ENCODE results near the gene LMAN1L.

LMAN1L gene

DNA sequence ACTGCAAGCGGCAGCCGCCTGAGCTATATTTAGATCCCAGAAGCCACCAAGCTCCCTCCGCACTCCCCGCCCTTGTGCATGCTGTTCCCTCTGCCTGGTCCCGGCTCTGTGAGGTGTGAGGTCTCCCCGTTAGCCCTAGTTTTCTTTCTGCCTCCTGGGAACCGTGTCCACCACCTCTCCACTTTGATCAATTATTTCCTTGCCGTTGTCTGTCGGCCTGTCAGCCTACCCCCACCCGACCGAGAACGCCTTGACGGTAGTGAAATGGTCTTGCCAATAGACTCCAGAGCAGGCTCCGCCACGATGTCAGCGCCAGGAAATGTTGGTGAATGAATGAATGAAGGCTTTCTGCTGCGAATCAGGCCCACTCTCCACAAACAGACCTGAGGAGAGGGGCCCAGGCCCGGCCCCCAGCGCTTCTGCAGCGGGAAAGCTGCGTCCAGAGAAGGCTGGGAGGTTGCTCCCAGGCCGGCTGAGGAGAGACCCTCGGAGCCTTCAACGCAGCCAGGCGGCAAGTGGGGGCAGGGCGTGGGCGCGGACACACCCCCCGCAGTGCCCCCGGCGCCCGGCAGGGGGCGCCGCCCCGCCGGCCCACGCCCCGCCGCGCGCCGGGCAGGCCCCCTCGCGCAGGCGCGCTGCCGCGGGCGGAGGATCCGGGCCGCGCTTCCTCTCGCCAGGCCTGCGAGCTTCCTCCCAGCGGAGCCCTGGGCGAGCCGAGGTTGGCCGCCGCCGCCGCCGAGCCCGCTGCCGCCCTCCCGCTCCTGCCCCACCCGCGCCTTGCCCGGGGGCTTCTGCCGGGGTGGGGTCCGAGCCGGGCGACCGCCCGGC, 31.0 kb upstream of the LMAN1L start, which contains the start of gene CSK:
Gene CSK, plus strand, starts transcription at position 650 of the 828 bp plus-strand sequence. CDS start 16,218 bp downstream, outside the sequence.
- ChIA-PET POLR2A (interaction anchor here (0.6 to 1.2 kb wide), 2 partner anchors 125 to 214 kb away, joined by 3 to 6 read pairs; partner anchors contain the start of genes FAM219B and SCAMP5), CTCF (interaction anchor here (0.6 to 33.5 kb wide), 29 partner anchors 10 to 423 kb away, joined by 3 to 1672 read pairs (median 4); partner anchors contain the start of genes CLK3, CPLX3, FAM219B and MPI)
- TF ChIP-seq, protein P1, sequence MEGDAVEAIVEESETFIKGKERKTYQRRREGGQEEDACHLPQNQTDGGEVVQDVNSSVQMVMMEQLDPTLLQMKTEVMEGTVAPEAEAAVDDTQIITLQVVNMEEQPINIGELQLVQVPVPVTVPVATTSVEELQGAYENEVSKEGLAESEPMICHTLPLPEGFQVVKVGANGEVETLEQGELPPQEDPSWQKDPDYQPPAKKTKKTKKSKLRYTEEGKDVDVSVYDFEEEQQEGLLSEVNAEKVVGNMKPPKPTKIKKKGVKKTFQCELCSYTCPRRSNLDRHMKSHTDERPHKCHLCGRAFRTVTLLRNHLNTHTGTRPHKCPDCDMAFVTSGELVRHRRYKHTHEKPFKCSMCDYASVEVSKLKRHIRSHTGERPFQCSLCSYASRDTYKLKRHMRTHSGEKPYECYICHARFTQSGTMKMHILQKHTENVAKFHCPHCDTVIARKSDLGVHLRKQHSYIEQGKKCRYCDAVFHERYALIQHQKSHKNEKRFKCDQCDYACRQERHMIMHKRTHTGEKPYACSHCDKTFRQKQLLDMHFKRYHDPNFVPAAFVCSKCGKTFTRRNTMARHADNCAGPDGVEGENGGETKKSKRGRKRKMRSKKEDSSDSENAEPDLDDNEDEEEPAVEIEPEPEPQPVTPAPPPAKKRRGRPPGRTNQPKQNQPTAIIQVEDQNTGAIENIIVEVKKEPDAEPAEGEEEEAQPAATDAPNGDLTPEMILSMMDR (IDR thresholded peaks at IDR 0.05; ENCODE audit: insufficient read depth, low read length, missing control alignments), result peak; percentile 57
- no peak for DNase-seq (ENCODE audit: low read depth, low spot score)
- peak within 1 kb of the TSS; percentile 78 for H3K4me3 ChIP-seq (ENCODE audit: low read depth, low read length)

DNA sequence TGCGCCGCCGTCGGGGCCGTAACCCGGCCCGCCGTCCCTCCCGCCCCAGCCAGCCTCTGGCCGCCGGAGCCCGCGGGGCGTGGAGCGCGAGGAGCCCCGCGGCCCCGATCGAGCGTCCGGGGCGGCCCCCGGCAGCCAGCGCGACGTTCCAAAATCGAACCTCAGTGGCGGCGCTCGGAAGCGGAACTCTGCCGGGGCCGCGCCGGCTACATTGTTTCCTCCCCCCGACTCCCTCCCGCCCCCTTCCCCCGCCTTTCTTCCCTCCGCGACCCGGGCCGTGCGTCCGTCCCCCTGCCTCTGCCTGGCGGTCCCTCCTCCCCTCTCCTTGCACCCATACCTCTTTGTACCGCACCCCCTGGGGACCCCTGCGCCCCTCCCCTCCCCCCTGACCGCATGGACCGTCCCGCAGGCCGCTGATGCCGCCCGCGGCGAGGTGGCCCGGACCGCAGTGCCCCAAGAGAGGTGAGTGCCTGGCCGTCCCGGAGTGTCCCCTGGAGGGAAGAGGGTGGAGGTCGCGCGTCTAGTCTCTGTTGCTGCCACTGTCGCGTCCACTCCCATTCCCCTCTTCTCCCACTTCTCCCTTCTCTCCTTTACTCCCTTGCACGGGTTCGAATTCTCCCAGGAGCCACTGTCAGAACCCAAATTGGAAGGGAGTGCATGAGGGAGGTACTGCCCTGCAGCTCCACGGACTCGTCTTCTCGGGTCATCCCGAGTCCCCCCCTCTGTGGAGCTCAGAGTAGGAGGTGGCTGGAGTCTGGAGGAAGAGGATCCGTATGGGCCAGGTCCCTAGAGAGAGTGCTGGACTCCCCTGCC, 30.2 kb upstream of the LMAN1L start:
- ChIA-PET POLR2A (interaction anchor here (0.5 to 1.1 kb wide), 2 partner anchors 62 to 155 kb away, joined by 3 to 4 read pairs; partner anchors contain the start of gene COX5A), CTCF (interaction anchor here (0.6 to 33.5 kb wide), 15 partner anchors 11 to 421 kb away, joined by 3 to 1672 read pairs (median 6); partner anchors contain the start of genes CLK3, CPLX3 and RPP25)
- no peak for DNase-seq (ENCODE audit: low read depth, low spot score)
- peak overlapping the region; percentile 78 for H3K4me3 ChIP-seq (ENCODE audit: low read depth, low read length)
- TF ChIP-seq, protein P1 (IDR thresholded peaks at IDR 0.05; ENCODE audit: insufficient read depth, low read length, missing control alignments), result no peak

DNA sequence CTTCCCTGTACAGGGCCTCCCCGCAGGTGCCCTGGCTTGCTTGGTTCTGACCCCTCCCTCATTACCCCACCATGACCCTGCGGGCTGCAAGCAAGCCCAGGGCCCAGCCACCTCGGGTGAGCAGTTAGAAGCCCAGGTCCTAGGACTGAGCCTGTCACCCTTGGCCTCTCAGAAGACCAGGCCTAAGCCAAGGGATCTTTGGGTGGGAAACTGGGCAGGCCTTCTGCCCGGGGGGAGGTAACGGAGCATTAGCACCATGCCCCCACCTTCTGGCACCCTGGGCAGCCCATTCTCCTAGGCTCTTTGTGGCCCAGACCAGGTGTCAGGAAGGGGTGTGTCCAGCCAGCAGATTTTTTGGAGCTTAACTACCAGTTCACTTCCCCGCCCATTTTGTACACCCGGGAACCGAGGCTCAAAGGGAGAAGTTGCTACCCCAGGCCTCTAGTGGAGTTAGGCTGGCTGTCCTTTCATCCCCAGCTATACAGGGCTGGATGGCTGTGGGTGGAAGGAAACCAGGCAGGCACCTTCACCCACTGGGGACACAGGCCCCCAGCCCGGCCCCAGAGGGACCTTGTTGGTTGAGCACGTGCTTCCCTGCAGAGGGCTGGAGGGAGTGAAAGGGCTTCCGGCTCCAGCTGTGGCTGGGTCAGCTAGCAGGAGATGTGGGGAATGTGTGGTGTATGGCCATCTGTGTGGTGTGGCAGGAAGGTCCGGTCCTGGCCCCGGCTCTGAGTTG, 29.4 kb upstream of the LMAN1L start:
- POLR2A ChIA-PET, result interaction anchor here (0.5 to 1.2 kb wide), 4 partner anchors 61 to 155 kb away, joined by 3 to 4 read pairs (median 3); partner anchors contain the start of genes COX5A, FAM219B and MPI
- DNase-seq (ENCODE audit: low read depth, low spot score), result no peak
- CTCF ChIA-PET, result interaction anchor here (1.1 to 33.5 kb wide), 14 partner anchors 11 to 401 kb away, joined by 3 to 1672 read pairs (median 10); partner anchors contain the start of genes CLK3, RPP25 and ULK3
- peak overlapping the region; percentile 78 for H3K4me3 ChIP-seq (ENCODE audit: low read depth, low read length)
- TF ChIP-seq, protein P1 (IDR thresholded peaks at IDR 0.05; ENCODE audit: insufficient read depth, low read length, missing control alignments), result no peak

DNA sequence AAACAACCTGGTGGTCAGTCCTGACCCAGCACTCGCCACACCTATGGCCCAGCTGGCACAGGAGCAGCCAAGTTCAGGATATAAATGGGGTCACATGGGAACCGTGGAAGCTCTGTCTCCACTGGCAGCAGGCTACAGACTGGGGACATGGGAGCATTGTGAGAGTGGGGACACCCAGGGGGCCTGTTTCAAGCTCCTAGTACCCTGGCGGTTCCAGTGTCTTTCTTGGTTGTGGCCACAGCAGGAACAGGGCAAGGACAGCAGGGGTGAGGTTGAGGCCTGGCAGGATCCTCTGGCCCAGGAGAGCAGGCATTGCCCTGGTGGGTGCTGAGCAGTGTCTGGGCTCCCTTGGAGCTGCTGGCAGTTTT, 28.8 kb upstream of the LMAN1L start:
- ChIA-PET CTCF (interaction anchor here (1.1 to 33.5 kb wide), 14 partner anchors 10 to 401 kb away, joined by 3 to 1672 read pairs (median 10); partner anchors contain the start of genes CLK3, RPP25 and ULK3), POLR2A (interaction anchor here (0.6 to 1.2 kb wide), 3 partner anchors 112 to 154 kb away, joined by 3 to 5 read pairs (median 3); partner anchors contain the start of genes COX5A and FAM219B)
- TF ChIP-seq, protein P1 (IDR thresholded peaks at IDR 0.05; ENCODE audit: insufficient read depth, low read length, missing control alignments), result no peak
- H3K4me3 ChIP-seq (ENCODE audit: low read depth, low read length), result peak overlapping the region; percentile 78
- DNase-seq (ENCODE audit: low read depth, low spot score), result no peak

DNA sequence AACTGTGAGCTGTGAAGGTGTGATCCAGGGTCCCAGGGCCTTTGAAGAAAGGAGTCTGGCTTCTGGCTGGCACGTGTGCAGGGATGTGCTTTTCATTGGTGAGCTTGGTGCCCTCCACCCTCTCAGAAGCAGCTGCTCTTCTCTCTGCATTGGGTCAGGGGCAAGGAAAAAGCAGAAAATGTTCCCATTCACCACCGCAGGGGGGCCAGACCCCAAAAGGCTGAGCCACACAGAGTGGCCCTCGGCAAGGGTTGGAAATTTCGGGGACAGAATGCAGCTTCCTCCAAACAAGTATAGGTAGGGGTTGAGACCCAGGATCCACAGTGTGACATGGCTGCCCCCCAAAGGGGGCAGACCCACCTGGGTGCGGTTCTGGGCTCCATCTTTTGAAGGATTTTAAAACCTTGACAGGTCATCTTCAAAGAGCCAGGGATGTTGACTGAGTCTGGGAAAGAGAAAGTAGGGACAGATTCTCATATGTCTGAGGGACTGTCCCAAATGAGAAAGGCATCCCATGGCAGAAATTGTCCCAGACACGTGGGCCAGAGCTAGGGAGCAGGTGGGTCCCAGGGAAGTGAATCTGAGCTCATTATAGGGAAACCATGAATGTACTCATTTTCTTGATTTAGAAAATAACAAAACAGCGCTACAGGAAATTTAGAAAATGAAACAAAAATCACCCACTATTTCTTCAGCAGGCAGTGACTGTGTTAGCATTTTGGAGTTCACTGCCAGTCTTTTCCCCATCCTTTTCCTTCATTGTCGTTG, 28.0 kb upstream of the LMAN1L start:
- CTCF ChIA-PET, result interaction anchor here (1.1 to 33.5 kb wide), 13 partner anchors 9 to 402 kb away, joined by 5 to 1672 read pairs (median 11); partner anchors contain the start of genes CLK3, RPP25 and ULK3
- TF ChIP-seq, protein P1 (IDR thresholded peaks at IDR 0.05; ENCODE audit: insufficient read depth, low read length, missing control alignments), result no peak
- no peak overlapping the region; the same call in 1 of the 2 replicates for H3K4me3 ChIP-seq (ENCODE audit: low read depth, low read length)
- DNase-seq (ENCODE audit: low read depth, low spot score), result no peak
- POLR2A ChIA-PET, result interaction anchor here (0.6 to 1.2 kb wide), 2 partner anchors 111 to 122 kb away, joined by 3 to 5 read pairs; partner anchors contain the start of gene FAM219B
